Subcutaneous adipose tissue (tissue), 4 donors: ENCODE measurements around the gene ZNF236. TPM values are rescaled to one million over a fixed set of nuclear protein-coding genes. Genes with fewer than 3 reads are reported as not detected.

Experiments
- CTCF ChIP-seq: fragments of 450-650 bp; IDR thresholded peaks from one replicate; pipeline ENCODE4 v1.5.1; 2016; ENCODE audit warnings: low read depth, mild to moderate bottlenecking, control low read depth, antibody characterized with exemption, moderate library complexity
- total RNA-seq, 4 donors: library from RNA; depleted of rRNA; stranded (reverse); fragments of >200 nt; gene quantifications; one replicate each; pipeline ENCODE4 v1.1.0, GENCODE V29; 2016

The ZNF236 gene
- total RNA-seq, 4 donors from 2014 or later = 11.4 to 15.5 (median 13.8) TPM

GRCh38 chr18:76873713-76874112 is 51.4 kb downstream of the ZNF236 start:
- no peak for TF ChIP-seq CTCF

- no peak for TF ChIP-seq CTCF
These were observed 52.5 kb downstream of the ZNF236 start for GRCh38 chr18:76874642-76875389.

GRCh38 chr18:76875390-76876325 is 53.3 kb downstream of the ZNF236 start:
- TF ChIP-seq CTCF = no peak

GRCh38 chr18:76878426-76878825 is 56.1 kb downstream of the ZNF236 start:
- TF ChIP-seq CTCF = no peak

- no peak for TF ChIP-seq CTCF
These were observed 57.7 kb downstream of the ZNF236 start for GRCh38 chr18:76880026-76880425.

- no peak for TF ChIP-seq CTCF
These were observed 59.4 kb downstream of the ZNF236 start for GRCh38 chr18:76881744-76882143.

- no peak for TF ChIP-seq CTCF
These were observed 59.8 kb downstream of the ZNF236 start for GRCh38 chr18:76882146-76882545.
